NCI-H2196 treated with DMSO at 0.1 percent for 48 hours (cell line): ENCODE data around the gene TUBB8.
"Not testable (repeated sequence)": the region's sequence is repeated elsewhere in the genome, so short reads cannot be mapped to it uniquely, and the experiment has no call there.

Source experiments
- DNase-seq: peaks from one replicate; lab custom pipeline; 2025; ENCODE audit not compliant: unreplicated experiment; lab: John Stamatoyannopoulos, UW

TUBB8 gene

DNA sequence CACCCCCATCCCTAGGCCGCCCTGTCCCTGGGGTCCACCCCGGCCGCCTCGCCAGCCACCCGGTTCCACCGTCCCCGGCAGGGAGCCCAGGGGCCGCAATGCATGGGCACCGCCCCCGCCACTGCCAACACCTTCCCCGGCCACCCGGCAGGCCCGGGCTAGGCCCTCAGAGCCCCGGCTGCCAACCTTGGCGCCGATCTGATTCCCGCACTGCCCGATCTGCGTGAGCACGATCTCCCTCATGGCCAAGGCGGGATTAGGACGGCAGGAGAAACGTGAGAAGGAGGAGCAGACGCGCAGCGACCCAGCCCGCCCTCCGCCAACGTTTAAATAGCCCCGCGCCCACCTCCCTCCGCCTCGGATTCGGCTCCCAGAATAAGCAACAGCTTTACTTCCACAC is at the start of gene TUBB8:
TUBB8 (minus strand) TSS at position 301 of the 400 bp plus-strand sequence; CDS start at position 243, 58 bp downstream.
- DNase-seq: no peak

DNA sequence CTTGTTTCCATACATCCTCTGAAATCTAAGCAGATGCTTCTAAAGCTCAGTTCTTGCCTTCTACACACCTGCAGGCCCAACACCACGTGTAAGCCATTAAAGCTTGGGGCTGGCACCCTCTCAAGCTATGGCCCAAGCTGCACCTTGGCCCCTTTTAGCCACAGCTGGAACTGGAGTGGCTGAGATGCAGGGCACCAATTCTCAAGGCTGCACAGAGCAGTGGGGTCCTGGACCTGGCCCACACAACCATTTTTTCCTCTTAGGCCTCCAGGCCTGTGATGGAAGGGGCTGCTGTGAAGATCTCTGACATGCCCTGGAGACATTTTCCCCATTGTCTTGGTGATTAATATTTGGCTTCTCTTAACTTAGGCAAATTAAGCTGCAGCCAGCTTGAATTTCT is 47.4 kb upstream of the TUBB8 start:
- no peak for DNase-seq

GRCh38 chr10:95356-96115 is 46.4 kb upstream of the TUBB8 start:
- no peak for DNase-seq

DNA sequence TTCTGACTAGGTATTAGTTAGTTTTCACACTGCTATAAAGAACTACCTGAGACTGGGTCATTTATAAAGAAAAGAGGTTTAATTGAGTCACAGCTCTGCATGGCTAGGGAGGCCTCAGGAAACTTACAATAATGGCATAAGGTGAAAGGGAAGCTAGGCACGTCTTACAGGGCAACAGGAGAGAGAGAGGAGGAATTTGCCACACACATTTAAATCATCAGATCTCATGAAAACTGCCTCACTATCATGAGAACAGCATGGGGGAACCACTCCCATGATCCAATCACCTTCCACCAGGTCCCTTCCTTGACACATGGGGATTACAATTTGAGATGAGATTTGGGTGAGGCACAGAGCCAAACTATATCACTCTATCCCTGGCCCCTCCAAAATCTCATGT is 45.5 kb upstream of the TUBB8 start:
- no peak for DNase-seq

DNA sequence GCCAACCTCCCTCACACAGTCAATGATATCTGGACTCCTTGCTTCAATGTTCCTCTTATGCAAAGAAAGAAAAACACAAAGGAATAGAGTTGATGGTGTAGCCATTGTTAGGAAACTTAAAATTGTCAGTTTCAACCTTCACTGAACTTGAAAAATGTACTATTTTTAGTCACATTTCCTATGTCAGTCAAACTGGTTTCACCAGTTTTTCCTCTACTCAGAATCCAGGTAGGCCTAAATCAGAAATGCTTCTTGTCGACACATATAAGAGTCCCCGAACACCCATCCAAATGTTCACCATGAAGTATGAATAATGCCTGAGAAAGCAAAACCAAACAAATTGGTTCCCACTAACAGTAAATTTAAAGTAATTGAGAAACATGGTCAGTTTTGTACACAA is 43.8 kb upstream of the TUBB8 start:
- DNase-seq: no peak

GRCh38 chr10:92153-92552 is 43.1 kb upstream of the TUBB8 start:
- no peak for DNase-seq

- no peak for DNase-seq
Measured at GRCh38 chr10:91313-91712, 42.2 kb upstream of the TUBB8 start.

DNA sequence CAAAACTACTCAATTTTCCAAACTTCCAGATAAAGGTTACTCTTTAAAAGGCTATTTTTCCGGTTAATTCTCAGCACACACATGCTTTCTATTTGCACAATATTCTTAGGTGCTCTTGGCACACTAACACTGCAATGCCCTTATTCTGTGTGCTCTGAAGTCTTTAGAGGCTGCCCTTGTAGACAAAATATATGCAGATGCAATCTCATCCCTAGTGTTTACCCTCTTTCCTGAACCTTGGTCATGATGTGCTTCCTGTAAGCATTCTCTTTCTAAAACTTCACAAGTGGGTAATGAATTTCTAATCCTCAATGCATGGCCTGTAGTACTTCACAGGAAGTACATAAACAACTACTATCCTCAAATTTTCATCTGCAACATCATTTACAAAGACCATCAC is 41.1 kb upstream of the TUBB8 start:
- DNase-seq: no peak

GRCh38 chr10:89248-89647 is 40.2 kb upstream of the TUBB8 start:
- DNase-seq: no peak

DNA sequence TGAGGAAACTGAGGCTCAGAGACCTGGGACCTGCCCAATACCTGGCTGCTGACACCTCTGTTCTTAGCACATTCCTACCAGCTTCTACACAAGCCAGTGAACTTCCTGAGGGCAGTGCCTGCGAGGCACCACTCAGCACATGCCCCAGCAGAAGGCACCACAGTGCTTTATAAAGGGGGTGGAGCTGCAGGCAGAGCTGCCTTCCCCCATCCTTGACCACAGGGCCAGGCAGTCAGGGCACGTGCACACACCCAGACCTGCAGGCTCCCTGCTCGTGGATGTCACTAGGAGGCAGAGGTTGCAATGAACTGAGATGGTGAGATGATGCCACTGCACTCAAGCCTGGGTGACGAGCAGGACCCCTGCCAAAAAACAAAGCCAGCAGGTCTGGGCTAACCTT is 39.2 kb upstream of the TUBB8 start:
- DNase-seq: no peak

GRCh38 chr10:87177-88080 is 38.3 kb upstream of the TUBB8 start:
- DNase-seq: no peak

DNA sequence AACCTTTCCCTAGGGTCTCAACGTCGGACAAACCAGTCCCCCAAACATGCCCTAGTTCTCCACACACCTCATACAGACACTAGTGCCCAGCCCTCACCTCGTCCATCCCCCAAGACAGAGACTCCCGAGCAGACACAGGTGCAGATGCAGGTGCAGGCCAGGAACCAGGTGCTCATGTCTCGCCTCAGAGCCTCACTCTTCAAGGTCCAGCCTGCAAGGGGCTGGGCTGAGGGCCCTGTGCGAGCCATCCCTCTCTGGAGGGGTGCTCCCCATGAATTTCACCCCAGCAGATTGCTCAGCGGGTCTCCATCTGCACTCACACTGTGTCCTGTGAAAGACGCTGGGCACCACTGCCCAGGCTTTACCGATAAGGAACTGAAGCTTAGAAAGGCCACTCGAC is 36.9 kb upstream of the TUBB8 start:
- no peak for DNase-seq

GRCh38 chr10:85044-85443 is 35.9 kb upstream of the TUBB8 start:
- DNase-seq: no peak

GRCh38 chr10:83930-84530 is 34.9 kb upstream of the TUBB8 start:
- no peak for DNase-seq

DNA sequence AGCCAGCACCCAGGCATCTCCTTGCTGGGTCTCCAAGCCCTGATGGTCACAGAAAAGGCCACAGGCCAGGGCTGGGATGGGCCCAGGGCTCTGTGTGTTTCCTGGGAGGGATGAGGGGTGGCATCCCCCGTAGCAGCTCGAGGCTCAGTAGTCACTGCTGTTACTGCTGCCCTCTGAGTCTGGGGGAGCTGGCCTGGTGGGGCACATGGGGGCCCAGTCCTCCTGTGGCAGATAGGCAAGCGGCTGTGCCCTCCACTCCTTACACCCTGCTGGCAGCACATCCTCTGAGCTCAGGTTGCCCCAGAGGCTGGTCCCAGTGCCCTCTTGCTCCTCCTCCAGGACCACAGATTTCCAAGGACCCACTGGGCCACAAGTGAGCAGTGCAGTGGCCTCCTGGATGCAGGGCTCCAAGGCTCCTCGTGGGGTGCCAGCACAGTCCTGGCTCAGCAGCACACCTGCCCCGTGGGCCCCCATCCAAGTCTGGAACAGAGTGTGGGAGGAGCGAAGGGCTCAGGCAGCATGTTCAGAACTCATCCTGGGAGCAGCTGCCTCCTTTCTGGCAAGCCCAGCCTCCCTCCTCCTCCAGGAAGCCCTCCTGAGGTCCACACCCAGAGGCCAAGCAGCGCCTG is 31.5 kb upstream of the TUBB8 start:
- DNase-seq: no peak

DNA sequence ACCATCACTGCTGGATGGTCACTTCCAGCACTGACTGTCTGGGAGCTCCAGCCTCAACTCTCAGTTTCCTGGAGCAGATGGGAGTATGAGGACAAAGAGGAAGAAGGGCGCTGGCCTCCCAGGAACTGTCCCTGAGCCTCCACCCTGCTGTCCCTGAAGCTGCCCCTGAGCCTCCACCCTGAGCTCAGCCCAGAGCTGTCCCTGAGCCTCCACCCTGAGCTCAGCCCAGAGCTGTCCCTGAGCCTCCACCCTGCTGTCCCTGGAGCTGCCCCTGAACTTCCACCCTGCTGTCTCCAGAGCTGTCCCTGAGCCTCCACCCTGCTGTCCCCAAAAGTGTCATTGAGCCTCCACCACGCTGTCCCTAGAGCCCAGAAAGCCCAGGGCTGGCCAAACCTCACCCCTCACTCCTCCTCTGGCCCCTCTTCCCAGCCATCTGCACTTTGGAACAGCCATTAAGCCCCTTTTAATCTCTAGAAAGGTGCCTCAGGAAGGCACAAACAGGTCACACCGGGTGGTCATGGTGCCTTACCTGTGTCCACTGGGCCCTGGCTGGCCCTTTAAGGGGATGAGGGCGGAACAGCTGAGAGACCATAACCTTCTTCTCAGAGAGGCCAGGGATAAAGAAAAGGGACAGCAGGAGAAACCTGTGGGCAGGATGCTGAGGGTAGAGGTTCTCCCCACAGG is 30.6 kb upstream of the TUBB8 start:
- DNase-seq: no peak

- DNase-seq: no peak
Measured at GRCh38 chr10:78556-78955, 29.5 kb upstream of the TUBB8 start.

GRCh38 chr10:74266-74621 is 25.1 kb upstream of the TUBB8 start:
- DNase-seq: not testable (repeated sequence)

DNA sequence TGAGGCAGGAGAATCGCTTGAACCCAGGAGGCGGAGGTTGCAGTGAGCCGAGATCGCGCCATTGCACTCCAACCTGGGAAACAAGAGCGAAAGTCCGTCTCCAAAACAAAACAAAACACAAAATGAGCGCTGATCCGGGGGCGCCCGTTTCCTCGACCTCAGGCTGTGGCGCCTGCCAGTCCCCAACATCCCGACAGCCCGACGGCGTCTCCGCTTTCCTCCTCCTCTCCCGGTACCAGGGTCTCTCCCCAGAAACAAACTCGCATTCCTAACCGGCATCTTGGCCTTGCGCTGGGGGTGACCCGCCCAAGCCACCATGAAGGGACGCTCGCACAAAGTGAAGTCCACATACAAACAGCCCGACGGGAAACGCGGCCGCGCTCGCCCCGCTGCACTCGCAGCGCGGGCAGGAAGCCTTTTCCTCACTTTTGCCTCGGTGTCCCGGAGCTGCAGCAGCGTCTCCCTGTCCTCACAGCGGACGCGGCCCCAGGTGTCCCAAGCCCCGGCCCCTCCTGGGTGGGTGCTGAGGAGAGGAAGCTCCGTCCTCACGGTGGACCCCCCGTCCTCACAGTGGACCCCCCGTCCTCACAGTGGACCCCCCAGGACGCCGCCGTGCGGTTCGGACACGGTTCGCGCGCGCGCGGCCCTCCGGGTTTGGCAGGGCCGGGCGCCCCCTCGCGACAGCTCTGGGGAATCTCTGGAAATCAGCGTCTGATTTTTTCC is 24.6 kb upstream of the TUBB8 start:
- DNase-seq: not testable (repeated sequence)

- DNase-seq: not testable (repeated sequence)
Measured at GRCh38 chr10:68156-68555, 19.1 kb upstream of the TUBB8 start.
